ENCODE results near the gene SLC30A2.

- TF ChIP-seq, protein P1, sequence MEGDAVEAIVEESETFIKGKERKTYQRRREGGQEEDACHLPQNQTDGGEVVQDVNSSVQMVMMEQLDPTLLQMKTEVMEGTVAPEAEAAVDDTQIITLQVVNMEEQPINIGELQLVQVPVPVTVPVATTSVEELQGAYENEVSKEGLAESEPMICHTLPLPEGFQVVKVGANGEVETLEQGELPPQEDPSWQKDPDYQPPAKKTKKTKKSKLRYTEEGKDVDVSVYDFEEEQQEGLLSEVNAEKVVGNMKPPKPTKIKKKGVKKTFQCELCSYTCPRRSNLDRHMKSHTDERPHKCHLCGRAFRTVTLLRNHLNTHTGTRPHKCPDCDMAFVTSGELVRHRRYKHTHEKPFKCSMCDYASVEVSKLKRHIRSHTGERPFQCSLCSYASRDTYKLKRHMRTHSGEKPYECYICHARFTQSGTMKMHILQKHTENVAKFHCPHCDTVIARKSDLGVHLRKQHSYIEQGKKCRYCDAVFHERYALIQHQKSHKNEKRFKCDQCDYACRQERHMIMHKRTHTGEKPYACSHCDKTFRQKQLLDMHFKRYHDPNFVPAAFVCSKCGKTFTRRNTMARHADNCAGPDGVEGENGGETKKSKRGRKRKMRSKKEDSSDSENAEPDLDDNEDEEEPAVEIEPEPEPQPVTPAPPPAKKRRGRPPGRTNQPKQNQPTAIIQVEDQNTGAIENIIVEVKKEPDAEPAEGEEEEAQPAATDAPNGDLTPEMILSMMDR (IDR thresholded peaks at IDR 0.05; ENCODE audit: poor library complexity), result no peak
- TF ChIP-seq EZH2 (IDR thresholded peaks at IDR 0.05; ENCODE audit: borderline replicate concordance), result no peak
These were observed 56.3 kb downstream of the SLC30A2 start for GRCh38 chr1:25989440-25990234.
